Erythroblast (primary cell): ENCODE results near the gene ELAPOR2.

Experiments
- GATA1 ChIP-seq: IDR thresholded peaks from 2 replicates; pipeline ENCODE4 v1.6.1; 2011; ENCODE audit warnings: low read depth, mild to moderate bottlenecking, control low read depth, low read length, moderate library complexity
- POLR2A ChIP-seq: IDR thresholded peaks from 2 replicates; pipeline ENCODE4 v1.6.1; 2011; ENCODE audit warnings: mild to moderate bottlenecking, low read length

GRCh38 chr7:87057210-87057609 lies 2.2 kb downstream of the ELAPOR2 start:
- TF ChIP-seq POLR2A (no peak), GATA1 (no peak)
